GM18861 (cell line): Measurements from ENCODE around the gene SRSF3.
"Not testable (repeated sequence)": the region's sequence is repeated elsewhere in the genome, so short reads cannot be mapped to it uniquely, and the experiment has no call there.

ENCODE experiments used
- ATAC-seq: cut with Tn5 transposase; IDR thresholded peaks from one replicate; pipeline ENCODE4 v1.9.1; 2021; ENCODE audit not compliant: unreplicated experiment

Gene SRSF3

GRCh38 chr6:36594029-36594815 is at the start of gene SRSF3:
Gene SRSF3, plus strand, starts transcription at chr6:36594362. Its CDS starts 2,401 bp downstream, at chr6:36596763.
- ATAC-seq = peak; percentile 80

GRCh38 chr6:36545767-36546307 is 48.3 kb upstream of the SRSF3 start:
- no peak for ATAC-seq

GRCh38 chr6:36546308-36546919 is 47.7 kb upstream of the SRSF3 start:
- no peak for ATAC-seq

GRCh38 chr6:36546920-36547645 is 47.1 kb upstream of the SRSF3 start, which contains the start of gene STK38:
Gene STK38, minus strand, starts transcription at chr6:36547479. Its CDS starts 7,277 bp downstream, at chr6:36540202.
- peak; percentile 50 for ATAC-seq

- no peak for ATAC-seq
Observed at GRCh38 chr6:36547646-36548400, 46.3 kb upstream of the SRSF3 start.

GRCh38 chr6:36548401-36548743 is 45.8 kb upstream of the SRSF3 start:
- no peak for ATAC-seq

GRCh38 chr6:36550473-36551000 is 43.6 kb upstream of the SRSF3 start:
- no peak for ATAC-seq

GRCh38 chr6:36555750-36556252 is 38.4 kb upstream of the SRSF3 start:
- ATAC-seq = no peak

- no peak for ATAC-seq
Observed at GRCh38 chr6:36556281-36556680, 37.9 kb upstream of the SRSF3 start.

- no peak for ATAC-seq
Observed at GRCh38 chr6:36559011-36559793, 35.0 kb upstream of the SRSF3 start.

GRCh38 chr6:36560822-36561221 is 33.3 kb upstream of the SRSF3 start:
- ATAC-seq = no peak

GRCh38 chr6:36563237-36563927 is 30.8 kb upstream of the SRSF3 start:
- ATAC-seq = no peak

- ATAC-seq = no peak
Observed at GRCh38 chr6:36563928-36564284, 30.3 kb upstream of the SRSF3 start.

GRCh38 chr6:36566418-36566905 is 27.7 kb upstream of the SRSF3 start:
- no peak for ATAC-seq

GRCh38 chr6:36570264-36570663 is 23.9 kb upstream of the SRSF3 start:
- ATAC-seq = no peak

- ATAC-seq = no peak
Observed at GRCh38 chr6:36571122-36572043, 22.8 kb upstream of the SRSF3 start.

GRCh38 chr6:36572353-36573311 is 21.5 kb upstream of the SRSF3 start:
- ATAC-seq = not testable (repeated sequence)
